Prostate gland (tissue), 2 donors: ENCODE data around the gene LORICRIN.

Experiments
- CTCF ChIP-seq, 4 experiments: fragments of 200-600 bp in 2 of 4; fragments of 450-650 bp in 2 of 4; sonication (generic) in 2 of 4; IDR thresholded peaks; 1 replicate in 3 of 4; 2 replicates in 1 of 4; pipeline ENCODE4 v1.5.1; 2016 to 2019; ENCODE audit warnings: antibody characterized with exemption in 4 of 4, mild to moderate bottlenecking in 2 of 4, moderate library complexity in 2 of 4
- POLR2A ChIP-seq: fragments of 450-650 bp; IDR thresholded peaks from one replicate; pipeline ENCODE4 v1.6.1; 2016; ENCODE audit warnings: antibody characterized with exemption, mild to moderate bottlenecking
- POLR2AphosphoS5 ChIP-seq: sonication (generic); formaldehyde crosslinking; IDR thresholded peaks from one replicate; pipeline ENCODE4 v1.6.1; 2017; ENCODE audit warnings: antibody characterized with exemption

GRCh38 chr1:153272186-153272585 lies 12.7 kb downstream of the LORICRIN start:
- no peak for TF ChIP-seq CTCF (IDR thresholded peaks at IDR 0.05)
- no peak for TF ChIP-seq POLR2A
- no peak for TF ChIP-seq POLR2AphosphoS5
